Neuron (in vitro differentiated cells): ENCODE results near the gene NUDT8.
"Not testable (repeated sequence)": the region's sequence is repeated elsewhere in the genome, so short reads cannot be mapped to it uniquely, and the experiment has no call there.

Experiments
- H2AFZ ChIP-seq: one replicate; pipeline ENCODE4 v1.6.1; 2013; ENCODE audit warnings: low read depth, mild to moderate bottlenecking, inconsistent platforms, low read length, moderate library complexity
- H3K27me3 ChIP-seq: one replicate; pipeline ENCODE4 v1.6.1; 2013; ENCODE audit warnings: low read length; ENCODE audit not compliant: insufficient read depth
- H3K36me3 ChIP-seq: one replicate; pipeline ENCODE4 v1.6.1; 2013; ENCODE audit warnings: low read length; ENCODE audit not compliant: insufficient read depth
- H3K4me1 ChIP-seq: one replicate; pipeline ENCODE4 v1.6.1; 2013; ENCODE audit warnings: low read length; ENCODE audit not compliant: insufficient read depth
- H3K4me3 ChIP-seq: 2 replicates; pipeline ENCODE4 v1.5.1; 2013; ENCODE audit warnings: mild to moderate bottlenecking, low read length, moderate library complexity
- H3K9me3 ChIP-seq: one replicate; pipeline ENCODE4 v1.6.1; 2013; ENCODE audit warnings: low read length

NUDT8 gene

GRCh38 chr11:67604119-67604518 is 25.6 kb downstream of the NUDT8 start:
- not testable (repeated sequence) for H2AFZ ChIP-seq, H3K9me3 ChIP-seq, H3K4me3 ChIP-seq, H3K36me3 ChIP-seq, H3K27me3 ChIP-seq
- H3K4me1 ChIP-seq, result peaks cover 25% of the 10 kb centered on the region

GRCh38 chr11:67601098-67601497 is 28.6 kb downstream of the NUDT8 start:
- Histone ChIP-seq H3K9me3 (peaks cover 2% of the 10 kb centered on the region), H3K4me3 (no peak overlapping the region), H3K36me3 (no peaks in the 10 kb centered on the region), H2AFZ (no peak overlapping the region), H3K4me1 (peaks cover 13% of the 10 kb centered on the region), H3K27me3 (peaks cover 2% of the 10 kb centered on the region)

GRCh38 chr11:67600324-67601029 is 29.3 kb downstream of the NUDT8 start:
- Histone ChIP-seq H3K4me1 (peaks cover 7% of the 10 kb centered on the region), H3K27me3 (peaks cover 2% of the 10 kb centered on the region), H3K4me3 (no peak overlapping the region), H2AFZ (no peak overlapping the region), H3K36me3 (no peaks in the 10 kb centered on the region), H3K9me3 (peaks cover 2% of the 10 kb centered on the region)

GRCh38 chr11:67599149-67599548 is 30.6 kb downstream of the NUDT8 start:
- Histone ChIP-seq H3K4me1 (peaks cover under 1% of the 10 kb centered on the region), H3K4me3 (no peak overlapping the region), H2AFZ (no peak overlapping the region), H3K9me3 (peaks cover 2% of the 10 kb centered on the region), H3K27me3 (peaks cover 2% of the 10 kb centered on the region), H3K36me3 (no peaks in the 10 kb centered on the region)

- not testable (repeated sequence) for H3K4me3 ChIP-seq, H3K4me1 ChIP-seq, H3K36me3 ChIP-seq, H3K27me3 ChIP-seq, H3K9me3 ChIP-seq, H2AFZ ChIP-seq
These were observed 31.8 kb downstream of the NUDT8 start for GRCh38 chr11:67597963-67598362.

GRCh38 chr11:67597458-67597857 is 32.3 kb downstream of the NUDT8 start:
- H2AFZ ChIP-seq, H3K4me3 ChIP-seq, H3K27me3 ChIP-seq, H3K4me1 ChIP-seq, H3K36me3 ChIP-seq, H3K9me3 ChIP-seq: not testable (repeated sequence)

- Histone ChIP-seq H2AFZ (no peak overlapping the region), H3K4me3 (no peak overlapping the region), H3K36me3 (no peaks in the 10 kb centered on the region), H3K27me3 (peaks cover 2% of the 10 kb centered on the region), H3K4me1 (no peaks in the 10 kb centered on the region), H3K9me3 (peaks cover 2% of the 10 kb centered on the region)
These were observed 32.9 kb downstream of the NUDT8 start for GRCh38 chr11:67596753-67597300.

- Histone ChIP-seq H3K36me3 (peaks cover 2% of the 10 kb centered on the region), H3K4me3 (no peak overlapping the region), H3K9me3 (peaks cover 2% of the 10 kb centered on the region), H3K27me3 (no peaks in the 10 kb centered on the region), H3K4me1 (no peaks in the 10 kb centered on the region), H2AFZ (no peak overlapping the region)
These were observed 35.3 kb downstream of the NUDT8 start for GRCh38 chr11:67594480-67594879.

- Histone ChIP-seq H3K4me3 (no peak overlapping the region), H3K27me3 (no peaks in the 10 kb centered on the region), H3K9me3 (peaks cover 2% of the 10 kb centered on the region)
These were observed 36.2 kb downstream of the NUDT8 start for GRCh38 chr11:67593565-67593905.

GRCh38 chr11:67592880-67593564 is 36.7 kb downstream of the NUDT8 start:
- no peak overlapping the region for H3K4me3 ChIP-seq
- no peaks in the 10 kb centered on the region for H3K27me3 ChIP-seq

More at GRCh38 chr11:67593565-67593905, 36.2 kb downstream of the NUDT8 start:
- H2AFZ ChIP-seq, result no peak overlapping the region
- peaks cover 2% of the 10 kb centered on the region for H3K36me3 ChIP-seq
- H3K4me1 ChIP-seq, result no peaks in the 10 kb centered on the region

GRCh38 chr11:67588899-67589415 is 40.8 kb downstream of the NUDT8 start:
- H3K27me3 ChIP-seq, H3K4me3 ChIP-seq, H2AFZ ChIP-seq, H3K9me3 ChIP-seq: not testable (repeated sequence)
- H3K4me1 ChIP-seq, result peaks cover 13% of the 10 kb centered on the region
- H3K36me3 ChIP-seq, result peaks cover 27% of the 10 kb centered on the region

More at GRCh38 chr11:67592880-67593564, 36.7 kb downstream of the NUDT8 start:
- Histone ChIP-seq H3K9me3 (peaks cover 2% of the 10 kb centered on the region), H2AFZ (no peak overlapping the region), H3K36me3 (peaks cover 3% of the 10 kb centered on the region), H3K4me1 (no peaks in the 10 kb centered on the region)

- no peak overlapping the region for H2AFZ ChIP-seq
- no peaks in the 10 kb centered on the region for H3K9me3 ChIP-seq
- H3K4me1 ChIP-seq, result peaks cover 13% of the 10 kb centered on the region
- H3K27me3 ChIP-seq, result no peaks in the 10 kb centered on the region
- H3K36me3 ChIP-seq, result peaks cover 27% of the 10 kb centered on the region
- no peak overlapping the region for H3K4me3 ChIP-seq
These were observed 41.6 kb downstream of the NUDT8 start for GRCh38 chr11:67588136-67588503.

- H3K9me3 ChIP-seq, result no peaks in the 10 kb centered on the region
- peaks cover 27% of the 10 kb centered on the region for H3K36me3 ChIP-seq
- H2AFZ ChIP-seq, result no peak overlapping the region
- H3K4me1 ChIP-seq, result peaks cover 26% of the 10 kb centered on the region
- H3K27me3 ChIP-seq, result no peaks in the 10 kb centered on the region
- no peak overlapping the region for H3K4me3 ChIP-seq
These were observed 43.0 kb downstream of the NUDT8 start for GRCh38 chr11:67586568-67587250.
